Dermis lymphatic vessel endothelial cell (primary cell): Measurements from ENCODE around the gene UBE4A. TPM values are rescaled to one million over a fixed set of nuclear protein-coding genes. Genes with fewer than 3 reads are reported as not detected.

Experiments used
- total RNA-seq: library from RNA; depleted of rRNA; stranded (reverse); fragments of >200 nt; gene quantifications from 2 replicates; pipeline ENCODE4 v1.2.1, GENCODE V29; 2014

The UBE4A gene, protein sequence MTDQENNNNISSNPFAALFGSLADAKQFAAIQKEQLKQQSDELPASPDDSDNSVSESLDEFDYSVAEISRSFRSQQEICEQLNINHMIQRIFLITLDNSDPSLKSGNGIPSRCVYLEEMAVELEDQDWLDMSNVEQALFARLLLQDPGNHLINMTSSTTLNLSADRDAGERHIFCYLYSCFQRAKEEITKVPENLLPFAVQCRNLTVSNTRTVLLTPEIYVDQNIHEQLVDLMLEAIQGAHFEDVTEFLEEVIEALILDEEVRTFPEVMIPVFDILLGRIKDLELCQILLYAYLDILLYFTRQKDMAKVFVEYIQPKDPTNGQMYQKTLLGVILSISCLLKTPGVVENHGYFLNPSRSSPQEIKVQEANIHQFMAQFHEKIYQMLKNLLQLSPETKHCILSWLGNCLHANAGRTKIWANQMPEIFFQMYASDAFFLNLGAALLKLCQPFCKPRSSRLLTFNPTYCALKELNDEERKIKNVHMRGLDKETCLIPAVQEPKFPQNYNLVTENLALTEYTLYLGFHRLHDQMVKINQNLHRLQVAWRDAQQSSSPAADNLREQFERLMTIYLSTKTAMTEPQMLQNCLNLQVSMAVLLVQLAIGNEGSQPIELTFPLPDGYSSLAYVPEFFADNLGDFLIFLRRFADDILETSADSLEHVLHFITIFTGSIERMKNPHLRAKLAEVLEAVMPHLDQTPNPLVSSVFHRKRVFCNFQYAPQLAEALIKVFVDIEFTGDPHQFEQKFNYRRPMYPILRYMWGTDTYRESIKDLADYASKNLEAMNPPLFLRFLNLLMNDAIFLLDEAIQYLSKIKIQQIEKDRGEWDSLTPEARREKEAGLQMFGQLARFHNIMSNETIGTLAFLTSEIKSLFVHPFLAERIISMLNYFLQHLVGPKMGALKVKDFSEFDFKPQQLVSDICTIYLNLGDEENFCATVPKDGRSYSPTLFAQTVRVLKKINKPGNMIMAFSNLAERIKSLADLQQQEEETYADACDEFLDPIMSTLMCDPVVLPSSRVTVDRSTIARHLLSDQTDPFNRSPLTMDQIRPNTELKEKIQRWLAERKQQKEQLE
- total RNA-seq, result 22.2 and 27.6 TPM in 2 replicates

DNA sequence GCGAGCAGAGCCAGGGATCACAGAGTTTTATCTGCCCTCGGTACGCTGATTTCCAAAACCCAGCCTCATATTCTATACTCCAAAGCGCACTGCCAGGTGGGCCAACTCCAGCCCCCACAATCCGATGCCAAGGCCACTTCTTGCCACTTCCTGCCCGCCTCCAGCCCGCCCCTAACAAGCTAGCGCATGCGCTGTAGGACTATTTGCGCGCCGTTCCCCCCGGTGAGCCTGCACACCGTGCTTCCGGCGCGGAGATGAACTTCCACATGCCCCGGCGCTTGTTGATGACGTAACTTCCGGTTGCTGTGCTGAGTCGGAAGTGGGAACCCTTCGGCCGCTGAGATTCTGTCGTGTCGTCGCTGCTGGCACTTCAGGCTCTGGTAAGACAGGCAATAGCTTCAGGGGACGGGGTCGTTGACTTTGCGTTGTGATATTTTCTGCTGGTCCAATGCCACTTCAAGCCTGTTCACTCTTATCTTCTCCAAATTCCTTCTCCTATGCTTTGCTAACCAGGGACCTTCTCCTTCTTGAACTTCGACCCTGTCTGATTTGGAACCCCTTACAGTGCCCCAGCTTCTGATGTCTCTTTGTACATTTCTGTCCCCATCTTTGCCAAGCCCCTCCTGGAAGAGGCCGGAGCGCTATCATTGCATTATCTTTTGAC is at the start of gene UBE4A:
TSS of gene UBE4A (plus strand) at position 306 of the 664 bp plus-strand sequence. CDS start 5,481 bp downstream, outside the sequence.

DNA sequence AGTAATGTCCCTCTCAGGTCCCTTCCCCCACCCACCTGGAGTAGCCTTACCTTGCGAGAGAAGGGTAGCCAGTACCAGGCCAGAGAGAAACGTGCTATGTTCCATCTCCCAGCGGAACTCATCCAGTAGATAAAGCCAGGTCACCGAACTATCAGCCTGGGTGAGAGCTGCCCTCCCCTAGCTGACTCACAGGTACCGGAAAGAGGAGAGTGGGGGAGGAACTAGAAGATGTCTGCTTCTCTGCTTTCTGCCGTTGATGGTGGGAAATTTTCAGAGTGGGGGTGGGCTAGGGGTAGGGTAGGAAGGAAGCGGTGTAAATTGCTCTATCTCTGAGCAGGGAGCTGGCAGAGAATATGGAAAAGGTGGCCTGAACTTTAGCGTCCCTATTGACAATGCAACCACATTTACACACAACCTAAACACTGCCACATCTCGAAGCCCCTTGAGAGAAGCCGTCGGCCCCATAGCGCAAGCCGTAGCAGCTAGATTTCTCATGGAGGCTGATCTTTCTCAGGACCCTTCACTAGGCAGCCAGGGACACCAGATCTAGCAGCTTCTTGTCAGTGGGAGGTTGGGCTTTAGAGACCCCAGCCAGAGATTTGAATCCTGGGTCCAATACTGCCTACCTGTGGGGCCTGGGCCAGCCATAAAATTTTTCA is 16.8 kb upstream of the UBE4A start, which contains the start of gene CD3D:
TSS of gene CD3D (minus strand) at position 203 of the 659 bp plus-strand sequence. CDS start at position 105, 98 bp downstream.

DNA sequence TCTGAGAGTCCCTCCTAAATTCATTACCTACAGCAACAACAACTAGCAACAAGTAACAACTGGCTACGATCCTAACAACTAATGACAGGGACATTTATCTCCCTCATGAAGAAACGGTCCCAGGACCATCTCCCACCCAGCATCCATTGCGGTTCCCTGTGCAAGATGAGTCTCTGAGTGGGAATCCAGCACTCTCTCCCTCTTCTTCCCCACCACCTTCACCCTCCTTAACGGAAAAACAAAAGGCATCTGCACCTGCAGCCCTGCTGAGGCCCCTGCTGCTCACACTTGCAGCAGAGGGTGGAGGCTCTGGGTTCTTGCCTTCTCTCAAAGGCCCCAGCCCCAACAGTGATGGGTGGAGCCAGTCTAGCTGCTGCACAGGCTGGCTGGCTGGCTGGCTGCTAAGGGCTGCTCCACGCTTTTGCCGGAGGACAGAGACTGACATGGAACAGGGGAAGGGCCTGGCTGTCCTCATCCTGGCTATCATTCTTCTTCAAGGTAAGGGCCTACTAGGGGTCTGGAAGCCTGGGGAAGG is 15.4 kb upstream of the UBE4A start, which contains the start of gene CD3G:
TSS of gene CD3G (plus strand) at position 364 of the 535 bp plus-strand sequence. CDS start at position 444, 80 bp downstream.

GRCh38 chr11:118401151-118401879 is 41.9 kb downstream of the UBE4A start, which contains the start of gene ATP5MG:
TSS of gene ATP5MG (plus strand) at chr11:118401606. CDS start at chr11:118401666, 60 bp downstream.

DNA sequence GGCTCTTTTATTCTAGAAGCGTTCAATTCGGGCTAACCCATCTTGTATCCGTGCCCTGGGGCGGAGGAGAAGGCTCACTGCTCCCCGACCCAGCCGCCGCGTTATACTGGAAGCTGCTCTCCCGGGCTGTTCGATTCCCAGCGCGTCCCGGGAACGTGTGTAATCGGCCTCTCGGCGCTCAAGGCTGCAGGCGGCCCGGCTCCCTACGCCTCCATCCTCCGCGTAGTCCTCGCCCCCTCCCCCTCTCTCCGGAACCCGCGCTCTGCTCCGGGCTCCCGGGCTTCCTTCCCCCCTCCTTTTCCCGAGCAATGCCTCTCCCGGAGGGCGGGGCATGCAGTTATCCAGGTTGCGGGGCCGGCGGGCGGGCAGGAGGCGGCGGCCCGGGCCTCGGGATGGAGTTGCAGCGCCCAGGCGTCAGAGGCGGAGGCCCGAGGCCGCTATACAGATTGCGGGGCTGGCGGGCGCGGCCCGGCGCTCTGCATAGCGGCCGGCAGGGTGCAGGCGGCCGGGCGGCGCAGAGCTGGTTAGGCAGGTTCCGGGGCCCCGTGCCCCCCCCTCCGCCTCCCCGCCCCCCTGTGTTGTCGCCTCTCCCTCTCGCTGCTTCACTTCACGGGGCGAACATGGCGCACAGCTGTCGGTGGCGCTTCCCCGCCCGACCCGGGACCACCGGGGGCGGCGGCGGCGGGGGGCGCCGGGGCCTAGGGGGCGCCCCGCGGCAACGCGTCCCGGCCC is 76.7 kb downstream of the UBE4A start, which contains the start of gene KMT2A:
TSS of gene KMT2A (plus strand) at position 600 of the 732 bp plus-strand sequence. CDS start at position 621, 21 bp downstream.

Other genes with a start within 250 kb of the UBE4A start
- gene SCN4B, start 206.8 kb upstream of the UBE4A start, total RNA-seq, result under 0.01 and 0.11 TPM in 2 replicates
- gene SCN2B, start 183.0 kb upstream of the UBE4A start, total RNA-seq, result not detected in 2 replicates
- 0.11 and 0.17 TPM in 2 replicates for gene JAML, start 134.6 kb upstream of the UBE4A start, total RNA-seq
- gene MPZL3, start 107.2 kb upstream of the UBE4A start, total RNA-seq, result 1.2 and 2.1 TPM in 2 replicates
- 0.95 and 2.9 TPM in 2 replicates for gene MPZL2, start 95.3 kb upstream of the UBE4A start, total RNA-seq
- not detected in 2 replicates for gene CD3E, start 54.9 kb upstream of the UBE4A start, total RNA-seq
- not detected in 2 replicates for gene CD3D, start 16.9 kb upstream of the UBE4A start, total RNA-seq
- not detected in 2 replicates for gene CD3G, start 15.3 kb upstream of the UBE4A start, total RNA-seq
- gene ATP5MG, start 42.0 kb downstream of the UBE4A start, total RNA-seq, result 90.3 and 117 TPM in 2 replicates
- 17.4 and 19.9 TPM in 2 replicates for gene KMT2A, start 76.9 kb downstream of the UBE4A start, total RNA-seq
- 0.34 and 0.76 TPM in 2 replicates for gene TTC36, start 167.9 kb downstream of the UBE4A start, total RNA-seq
- gene TMEM25, start 171.6 kb downstream of the UBE4A start, total RNA-seq, result 11.1 and 11.7 TPM in 2 replicates
- 12.8 and 17.3 TPM in 2 replicates for gene IFT46, start 206.3 kb downstream of the UBE4A start, total RNA-seq
- 68.3 and 74.1 TPM in 2 replicates for gene ARCN1, start 212.8 kb downstream of the UBE4A start, total RNA-seq
- 14.0 and 22.4 TPM in 2 replicates for gene PHLDB1, start 248.0 kb downstream of the UBE4A start, total RNA-seq